HT1080 (cell line): ENCODE measurements around the gene ADGRG6. TPM values are rescaled to one million over a fixed set of nuclear protein-coding genes. Genes with fewer than 3 reads are reported as not detected.
A peak's percentile ranks its signal among the peaks of the same experiment; 100 is the strongest.
"Not testable (repeated sequence)": the region's sequence is repeated elsewhere in the genome, so short reads cannot be mapped to it uniquely, and the experiment has no call there.

Experiments used
- DNase-seq: peaks from one replicate; pipeline ENCODE4 v3.0.0-alpha.2; 2015; ENCODE audit warnings: low read depth
- total RNA-seq: library from RNA; depleted of rRNA; stranded (reverse); fragments of >200 nt; shearing (Covaris generic); gene quantifications from 2 replicates; pipeline ENCODE4 v1.2.3, GENCODE V29; 2014

ADGRG6 gene
- total RNA-seq, 1 experiment from 2014 or later, result 12.3 TPM

- no peak for DNase-seq
These were observed 43.5 kb downstream of the ADGRG6 start for GRCh38 chr6:142345261-142345660.

GRCh38 chr6:142346166-142346565 lies 44.4 kb downstream of the ADGRG6 start:
- DNase-seq, result not testable (repeated sequence)

- DNase-seq, result no peak
These were observed 47.5 kb downstream of the ADGRG6 start for GRCh38 chr6:142349215-142349823.

GRCh38 chr6:142350309-142350708 lies 48.5 kb downstream of the ADGRG6 start:
- DNase-seq, result no peak

- DNase-seq, result no peak
These were observed 51.9 kb downstream of the ADGRG6 start for GRCh38 chr6:142353690-142354089.

- DNase-seq, result no peak
These were observed 52.8 kb downstream of the ADGRG6 start for GRCh38 chr6:142354650-142355049.

GRCh38 chr6:142355520-142356174 lies 53.8 kb downstream of the ADGRG6 start:
- no peak for DNase-seq

- DNase-seq, result no peak
These were observed 54.5 kb downstream of the ADGRG6 start for GRCh38 chr6:142356201-142356883.

- no peak for DNase-seq
These were observed 55.0 kb downstream of the ADGRG6 start for GRCh38 chr6:142356884-142357225.

- no peak for DNase-seq
These were observed 56.1 kb downstream of the ADGRG6 start for GRCh38 chr6:142357879-142358278.

GRCh38 chr6:142359271-142359960 lies 57.6 kb downstream of the ADGRG6 start:
- DNase-seq, result no peak

- DNase-seq, result no peak
These were observed 59.5 kb downstream of the ADGRG6 start for GRCh38 chr6:142361345-142361744.

- no peak for DNase-seq
These were observed 60.3 kb downstream of the ADGRG6 start for GRCh38 chr6:142361779-142362750.

GRCh38 chr6:142367061-142367460 lies 65.3 kb downstream of the ADGRG6 start:
- no peak for DNase-seq

GRCh38 chr6:142367501-142368018 lies 65.8 kb downstream of the ADGRG6 start:
- no peak for DNase-seq

- DNase-seq, result no peak
These were observed 67.5 kb downstream of the ADGRG6 start for GRCh38 chr6:142369266-142369665.

- DNase-seq, result peak; percentile 91
These were observed 70.5 kb downstream of the ADGRG6 start for GRCh38 chr6:142372348-142372747.

- no peak for DNase-seq
These were observed 71.7 kb downstream of the ADGRG6 start for GRCh38 chr6:142373268-142374090.

GRCh38 chr6:142374091-142374770 lies 72.4 kb downstream of the ADGRG6 start:
- no peak for DNase-seq
